KMS-11 (cell line): ENCODE data around the gene TBX21.

Source experiments
- H2AFZ ChIP-seq: fragments of 200-600 bp; sonication (generic); 2 replicates; pipeline ENCODE4 v1.6.1; 2016; ENCODE audit warnings: antibody characterized with exemption, mixed run types, low read depth
- H3K27ac ChIP-seq: fragments of 200-600 bp; sonication (generic); 2 replicates; pipeline ENCODE4 v1.6.1; 2016; ENCODE audit warnings: mild to moderate bottlenecking, mixed run types
- H3K27me3 ChIP-seq: fragments of 200-600 bp; sonication (generic); 2 replicates; pipeline ENCODE4 v1.6.1; 2017; ENCODE audit warnings: mild to moderate bottlenecking, low read depth, mixed run types, moderate library complexity; ENCODE audit not compliant: insufficient read depth
- H3K36me3 ChIP-seq: fragments of 200-600 bp; sonication (generic); 2 replicates; pipeline ENCODE4 v1.6.1; 2017; ENCODE audit warnings: mild to moderate bottlenecking, mixed run types; ENCODE audit not compliant: insufficient read depth
- H3K4me1 ChIP-seq: fragments of 200-600 bp; sonication (generic); 2 replicates; pipeline ENCODE4 v1.6.1; 2016; ENCODE audit warnings: mild to moderate bottlenecking, low read depth, mixed run types; ENCODE audit not compliant: poor library complexity, severe bottlenecking
- H3K4me2 ChIP-seq: fragments of 200-600 bp; sonication (generic); 2 replicates; pipeline ENCODE4 v1.7.0; 2016; ENCODE audit warnings: mild to moderate bottlenecking, mixed run types
- H3K4me3 ChIP-seq: fragments of 200-600 bp; sonication (generic); IDR thresholded peaks from 2 replicates; pipeline ENCODE4 v1.6.1; 2017; ENCODE audit warnings: low read depth, low read length, mixed read lengths; ENCODE audit not compliant: insufficient read depth
- H3K79me2 ChIP-seq: fragments of 200-600 bp; sonication (generic); 2 replicates; pipeline ENCODE4 v1.6.1; 2016; ENCODE audit warnings: low read depth, mixed run types; ENCODE audit not compliant: insufficient read depth
- H3K9ac ChIP-seq: fragments of 200-600 bp; sonication (generic); 2 replicates; pipeline ENCODE4 v1.6.1; 2016; ENCODE audit warnings: mild to moderate bottlenecking, mixed run types
- H4K20me1 ChIP-seq: fragments of 200-600 bp; sonication (generic); 2 replicates; pipeline ENCODE4 v1.6.1; 2016; ENCODE audit warnings: mild to moderate bottlenecking, mixed run types; ENCODE audit not compliant: insufficient read depth
- TF ChIP-seq, protein P1 (sequence below): fragments of 200-600 bp; sonication (generic); conservative IDR thresholded peaks from 2 replicates; pipeline ENCODE4 v1.6.1; 2017; ENCODE audit warnings: low read depth, mild to moderate bottlenecking, antibody characterized with exemption, low read length, moderate library complexity, mixed read lengths

Gene TBX21

DNA sequence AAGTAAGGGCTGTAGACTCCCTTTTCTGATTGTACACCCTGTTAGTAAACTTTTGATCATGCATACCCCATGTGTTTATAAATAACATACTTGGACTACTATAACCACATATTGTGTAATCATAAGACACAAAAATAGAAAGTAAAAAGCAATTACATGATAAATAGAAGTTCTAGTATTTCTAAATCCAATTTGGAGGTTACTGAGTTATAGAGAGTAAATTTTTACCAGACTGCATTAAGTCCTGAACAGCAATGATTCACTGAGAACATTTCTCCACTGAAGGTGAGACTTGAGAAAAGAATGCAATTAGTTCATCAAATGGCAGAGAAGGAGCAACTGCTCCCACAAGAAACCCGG is 46.8 kb upstream of the TBX21 start:
- H2AFZ ChIP-seq = no peak overlapping the region
- H3K4me1 ChIP-seq = peaks cover 28% of the 10 kb centered on the region
- H3K27ac ChIP-seq = no peak overlapping the region; the same call in 1 of the 2 replicates
- no peaks in the 10 kb centered on the region for H3K79me2 ChIP-seq
- TF ChIP-seq, protein P1, sequence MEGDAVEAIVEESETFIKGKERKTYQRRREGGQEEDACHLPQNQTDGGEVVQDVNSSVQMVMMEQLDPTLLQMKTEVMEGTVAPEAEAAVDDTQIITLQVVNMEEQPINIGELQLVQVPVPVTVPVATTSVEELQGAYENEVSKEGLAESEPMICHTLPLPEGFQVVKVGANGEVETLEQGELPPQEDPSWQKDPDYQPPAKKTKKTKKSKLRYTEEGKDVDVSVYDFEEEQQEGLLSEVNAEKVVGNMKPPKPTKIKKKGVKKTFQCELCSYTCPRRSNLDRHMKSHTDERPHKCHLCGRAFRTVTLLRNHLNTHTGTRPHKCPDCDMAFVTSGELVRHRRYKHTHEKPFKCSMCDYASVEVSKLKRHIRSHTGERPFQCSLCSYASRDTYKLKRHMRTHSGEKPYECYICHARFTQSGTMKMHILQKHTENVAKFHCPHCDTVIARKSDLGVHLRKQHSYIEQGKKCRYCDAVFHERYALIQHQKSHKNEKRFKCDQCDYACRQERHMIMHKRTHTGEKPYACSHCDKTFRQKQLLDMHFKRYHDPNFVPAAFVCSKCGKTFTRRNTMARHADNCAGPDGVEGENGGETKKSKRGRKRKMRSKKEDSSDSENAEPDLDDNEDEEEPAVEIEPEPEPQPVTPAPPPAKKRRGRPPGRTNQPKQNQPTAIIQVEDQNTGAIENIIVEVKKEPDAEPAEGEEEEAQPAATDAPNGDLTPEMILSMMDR = no peak
- no peaks in the 10 kb centered on the region for H3K27me3 ChIP-seq
- H3K4me2 ChIP-seq = no peak overlapping the region
- no peak overlapping the region for H3K9ac ChIP-seq
- H3K36me3 ChIP-seq = peaks cover 10% of the 10 kb centered on the region; the same call in 1 of the 2 replicates
- no peaks in the 10 kb centered on the region for H4K20me1 ChIP-seq
- H3K4me3 ChIP-seq = no peak overlapping the region

DNA sequence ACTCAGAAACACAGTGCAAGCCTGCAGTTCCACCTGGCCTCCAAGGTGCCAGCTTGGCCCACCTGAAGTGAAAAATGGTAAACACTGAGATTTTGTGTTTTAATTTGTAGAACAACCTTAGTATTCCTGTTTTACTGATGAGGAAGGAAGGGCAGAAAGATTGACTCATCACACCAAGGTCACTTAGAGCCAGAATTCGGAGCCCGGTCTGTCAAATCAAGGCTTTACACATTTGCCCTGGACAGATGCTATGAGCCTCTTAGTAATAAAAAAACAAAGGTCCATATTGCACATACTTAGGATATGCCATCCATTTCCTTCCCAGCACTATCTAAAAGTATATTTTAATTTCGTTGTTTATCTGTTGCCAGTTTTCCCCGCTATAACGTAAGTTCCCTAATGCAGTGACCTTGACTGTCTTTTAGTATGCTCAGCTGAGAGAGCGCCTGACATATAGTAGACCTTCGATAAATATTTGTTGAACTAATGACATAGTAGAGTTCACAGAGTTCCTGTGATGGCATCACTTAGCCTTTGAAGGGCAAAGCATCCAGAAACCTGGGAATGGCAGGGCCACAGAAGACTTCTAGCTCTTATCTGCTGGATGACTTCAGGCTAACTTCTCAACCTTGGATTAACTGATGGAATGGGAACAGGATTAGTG is 46.2 kb upstream of the TBX21 start:
- no peak overlapping the region for H3K9ac ChIP-seq
- no peak overlapping the region for H2AFZ ChIP-seq
- H4K20me1 ChIP-seq = no peaks in the 10 kb centered on the region
- peaks cover 28% of the 10 kb centered on the region for H3K4me1 ChIP-seq
- no peaks in the 10 kb centered on the region for H3K27me3 ChIP-seq
- H3K4me2 ChIP-seq = peak overlapping the region; percentile 2; the same call in 1 of the 2 replicates
- H3K4me3 ChIP-seq = no peak overlapping the region
- TF ChIP-seq, protein P1 = no peak
- H3K36me3 ChIP-seq = peaks cover 9% of the 10 kb centered on the region; the same call in 1 of the 2 replicates
- peak overlapping the region; percentile 10; the same call in 1 of the 2 replicates for H3K27ac ChIP-seq
- H3K79me2 ChIP-seq = no peaks in the 10 kb centered on the region

DNA sequence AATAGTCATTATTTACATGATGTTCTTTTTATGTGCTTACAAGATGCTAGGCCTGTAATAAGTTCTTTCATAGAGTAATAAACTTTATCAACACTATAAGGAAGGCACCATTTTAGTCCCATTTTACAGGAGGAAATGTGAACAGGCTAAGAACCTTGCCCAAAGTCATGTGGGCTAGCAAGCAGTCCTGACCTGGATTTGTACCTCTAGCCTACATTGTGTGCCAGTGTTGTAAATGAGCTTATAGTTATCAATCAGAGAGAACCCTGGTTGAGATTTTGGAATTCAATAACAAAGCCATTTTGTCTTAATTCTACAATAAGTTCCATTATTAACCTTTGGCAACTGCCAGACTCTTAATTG is 45.7 kb upstream of the TBX21 start:
- H2AFZ ChIP-seq = no peak overlapping the region
- no peaks in the 10 kb centered on the region for H3K27me3 ChIP-seq
- H3K27ac ChIP-seq = peak overlapping the region; percentile 10; the same call in 1 of the 2 replicates
- H3K9ac ChIP-seq = no peak overlapping the region
- H3K4me2 ChIP-seq = peak overlapping the region; percentile 2; the same call in 1 of the 2 replicates
- no peaks in the 10 kb centered on the region for H3K79me2 ChIP-seq
- TF ChIP-seq, protein P1 = no peak
- H4K20me1 ChIP-seq = no peaks in the 10 kb centered on the region
- peaks cover 31% of the 10 kb centered on the region for H3K4me1 ChIP-seq
- no peak overlapping the region for H3K4me3 ChIP-seq
- peaks cover 4% of the 10 kb centered on the region; the same call in 1 of the 2 replicates for H3K36me3 ChIP-seq

DNA sequence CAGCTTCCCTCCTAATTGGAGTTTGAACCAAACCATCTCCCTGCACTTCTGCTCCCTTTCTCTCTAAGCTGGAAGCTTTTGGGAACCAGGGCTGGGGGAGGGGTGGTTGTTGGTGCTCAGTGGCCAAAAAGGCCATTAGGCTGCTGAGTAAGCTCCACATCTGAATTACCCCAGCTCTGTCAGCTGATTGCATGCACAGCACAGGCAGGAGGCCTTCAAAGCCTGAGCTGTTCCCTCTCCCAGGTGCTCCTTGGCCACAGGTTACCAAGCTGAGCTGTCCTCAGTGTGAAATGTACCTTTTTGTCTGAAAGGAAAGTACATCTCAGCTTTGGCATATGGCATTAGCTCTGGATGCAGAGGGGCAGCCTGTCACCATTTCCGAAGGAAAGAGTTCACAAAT is 45.3 kb upstream of the TBX21 start:
- peak overlapping the region; percentile 2; the same call in 1 of the 2 replicates for H3K4me2 ChIP-seq

More for the DNA sequence above, 45.3 kb upstream of the TBX21 start:
- no peak overlapping the region for H2AFZ ChIP-seq
- H3K4me1 ChIP-seq = peaks cover 35% of the 10 kb centered on the region
- TF ChIP-seq, protein P1 = no peak
- H3K9ac ChIP-seq = no peak overlapping the region
- no peaks in the 10 kb centered on the region for H4K20me1 ChIP-seq
- H3K27ac ChIP-seq = peak overlapping the region; percentile 10; the same call in 1 of the 2 replicates
- no peaks in the 10 kb centered on the region for H3K27me3 ChIP-seq
- H3K36me3 ChIP-seq = no peaks in the 10 kb centered on the region
- H3K4me3 ChIP-seq = no peak overlapping the region
- no peaks in the 10 kb centered on the region for H3K79me2 ChIP-seq
